Pulmonary artery endothelial cell (primary cell): ENCODE measurements around the gene GOLGA7B. TPM values are rescaled to one million over a fixed set of nuclear protein-coding genes. Genes with fewer than 3 reads are reported as not detected.

Source experiments
- DNase-seq: peaks from one replicate; pipeline ENCODE4 v3.0.0-alpha.2; 2011; ENCODE audit warnings: low read depth, low spot score
- total RNA-seq: library from RNA; depleted of rRNA; stranded (reverse); fragments of >200 nt; gene quantifications from 2 replicates; pipeline ENCODE4 v1.2.3, GENCODE V29; 2014

Gene GOLGA7B
- total RNA-seq, 1 donor from 2014 or later = under 0.01 TPM

DNA sequence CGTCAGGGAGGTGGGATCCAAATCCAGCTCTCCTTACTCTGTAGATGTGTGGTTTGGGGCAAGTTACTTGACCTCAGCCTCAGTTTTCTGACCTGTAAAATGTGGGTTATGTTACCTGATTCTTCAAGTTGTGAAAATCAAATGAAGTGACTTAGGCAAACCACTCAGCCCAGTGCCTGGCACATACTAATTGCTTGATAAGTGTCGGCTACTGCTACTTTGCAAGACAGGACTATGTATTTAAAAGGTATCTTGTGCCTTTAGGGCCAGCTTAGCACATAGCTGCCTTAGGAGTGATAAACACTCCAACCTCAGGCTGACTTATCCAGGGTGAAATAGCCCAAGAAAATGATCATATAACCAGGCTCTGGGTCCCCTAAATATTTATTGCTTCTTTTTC, 42.9 kb downstream of the GOLGA7B start:
- no peak for DNase-seq

DNA sequence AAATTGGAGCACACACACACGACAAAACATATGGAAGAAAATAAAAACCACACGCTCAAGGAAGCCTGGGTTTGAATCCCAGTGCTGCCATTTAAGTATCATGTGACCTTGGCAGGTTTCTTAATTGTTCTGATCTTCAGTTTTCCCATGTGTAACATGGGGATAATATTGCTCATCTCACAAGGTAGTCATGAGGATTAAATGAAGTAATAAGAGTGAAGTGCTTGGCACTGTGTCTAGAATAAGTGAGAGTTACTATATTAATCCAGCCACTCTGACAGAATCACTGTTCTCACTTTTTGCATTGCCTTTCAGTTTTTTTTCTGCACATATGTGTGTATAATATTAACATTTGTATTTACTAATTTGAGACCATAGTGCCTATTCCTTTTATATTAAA, 43.3 kb downstream of the GOLGA7B start:
- no peak for DNase-seq

DNA sequence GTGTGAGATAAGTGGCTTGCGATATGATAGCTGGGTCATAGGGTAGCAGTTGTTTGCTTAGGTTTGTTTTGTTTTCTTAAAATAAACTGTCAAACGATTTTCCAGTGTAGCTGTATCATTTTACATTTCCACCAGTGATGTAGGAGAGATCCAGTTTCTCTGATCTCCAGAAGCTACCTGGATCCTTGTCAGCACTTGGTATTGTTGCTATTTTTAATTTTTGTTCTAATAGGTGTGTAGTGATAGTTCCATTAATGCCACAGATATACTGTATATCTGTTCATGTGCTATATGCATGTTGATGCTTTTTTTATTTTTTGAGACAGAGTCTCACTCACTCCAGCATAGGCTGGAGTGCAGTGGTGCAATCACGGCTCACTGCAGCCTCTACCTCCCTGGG, 44.4 kb downstream of the GOLGA7B start:
- no peak for DNase-seq

DNA sequence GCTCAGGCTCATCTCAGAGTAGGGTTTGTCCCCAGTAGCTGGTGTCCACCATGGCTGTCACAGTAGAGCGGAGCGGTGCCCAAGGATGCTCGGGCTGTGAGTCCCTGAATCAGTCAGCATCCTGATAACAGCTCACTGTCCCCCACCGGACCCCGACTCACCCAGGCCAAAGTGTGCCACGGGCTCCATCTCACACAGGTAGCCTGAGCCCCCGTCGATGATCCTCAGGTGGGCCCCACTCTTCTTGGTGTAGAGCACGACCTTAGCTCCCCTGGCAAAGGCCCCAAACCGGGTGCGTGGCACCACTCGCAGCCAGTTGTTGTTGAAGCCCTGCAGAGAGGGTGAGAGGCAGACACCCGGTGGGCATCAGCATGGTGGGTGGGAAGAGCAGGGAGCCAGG, 45.4 kb downstream of the GOLGA7B start:
- DNase-seq = no peak

DNA sequence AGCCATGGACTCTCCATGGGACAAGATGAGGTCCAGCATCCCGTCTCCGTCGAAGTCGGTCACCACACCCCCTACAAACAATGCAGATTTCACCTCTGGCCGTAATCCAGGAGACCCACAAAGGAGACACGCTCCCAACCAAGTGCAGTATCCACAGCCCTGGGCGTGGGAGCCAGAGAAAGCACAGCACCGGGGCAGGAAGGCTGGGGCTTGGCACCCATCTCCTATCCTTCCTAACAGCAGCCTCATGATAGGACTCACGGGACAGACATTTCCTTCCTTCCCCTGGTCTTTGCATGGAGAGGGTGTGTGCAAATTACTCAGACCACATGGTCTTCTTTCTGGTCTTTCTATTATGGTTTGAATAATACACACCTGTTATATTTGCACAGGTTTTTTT, 46.3 kb downstream of the GOLGA7B start:
- DNase-seq = peak; percentile 78

DNA sequence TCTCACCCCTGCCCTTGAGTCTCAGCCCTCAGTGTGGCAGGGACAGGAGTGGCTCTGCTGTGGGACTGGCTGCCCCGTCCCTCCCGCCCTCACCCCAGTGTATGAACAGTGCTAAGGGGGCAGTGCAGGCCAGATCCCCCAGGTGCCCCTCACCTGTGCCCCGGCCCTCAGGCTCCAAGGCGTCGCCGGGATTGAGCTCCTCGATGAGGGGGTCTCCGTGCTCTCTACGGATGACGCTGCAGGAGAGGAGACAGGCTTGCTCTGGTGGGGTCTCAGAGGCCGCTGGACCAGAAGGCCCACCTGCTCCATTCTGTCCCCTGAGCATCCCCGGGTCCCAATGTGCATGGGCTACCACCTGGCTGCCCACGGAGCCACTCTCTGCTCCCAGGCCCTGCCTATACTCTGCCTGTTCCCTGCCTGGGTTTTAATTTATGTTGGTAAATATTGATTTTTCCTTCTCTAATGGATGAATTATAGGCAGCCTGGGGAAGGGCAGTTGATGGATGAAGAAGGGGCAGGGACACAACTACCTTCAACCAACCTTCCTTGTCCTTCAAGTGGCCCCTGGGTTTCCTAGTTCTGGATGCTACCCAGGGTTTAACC, 47.2 kb downstream of the GOLGA7B start:
- no peak for DNase-seq

DNA sequence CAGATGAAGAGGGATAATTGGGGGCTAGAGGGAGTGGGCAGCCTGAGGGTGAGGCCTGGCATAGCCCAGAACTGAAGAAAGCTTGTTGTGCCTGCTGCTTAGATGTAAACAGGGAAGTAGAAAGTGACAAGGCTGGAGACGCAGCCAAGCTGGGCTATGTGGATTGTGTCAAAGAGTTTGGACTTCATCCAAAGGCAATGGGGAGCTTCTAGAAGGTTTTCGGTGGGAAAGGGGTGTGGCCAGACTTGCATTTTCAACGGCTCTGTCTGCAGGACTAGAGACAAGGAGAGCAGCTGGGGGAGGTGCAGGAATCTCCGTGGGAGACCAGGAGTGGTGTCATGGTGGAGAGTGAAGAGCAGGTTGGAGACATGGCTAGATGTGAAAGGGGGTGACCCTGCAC, 48.8 kb downstream of the GOLGA7B start:
- DNase-seq = no peak

DNA sequence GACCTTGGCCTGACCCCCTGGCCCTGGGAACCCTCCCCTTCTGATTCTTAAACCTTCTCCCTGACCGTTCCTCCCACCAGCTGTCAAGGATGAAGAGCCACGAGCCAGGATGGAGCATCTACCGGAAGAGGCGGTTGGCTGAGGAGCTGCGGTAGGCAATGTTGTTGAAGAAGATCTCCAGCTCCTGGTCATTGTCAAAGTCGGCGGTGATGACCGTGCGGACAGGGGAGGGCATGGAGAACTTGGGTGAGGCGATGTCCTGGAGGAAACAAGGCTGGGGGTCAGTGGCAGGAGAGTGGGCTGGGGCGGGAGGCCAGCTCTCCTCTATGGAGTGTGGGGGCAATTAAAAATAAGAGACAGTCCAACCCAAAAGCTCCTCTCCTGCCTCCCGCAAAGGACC, 51.7 kb downstream of the GOLGA7B start:
- no peak for DNase-seq

DNA sequence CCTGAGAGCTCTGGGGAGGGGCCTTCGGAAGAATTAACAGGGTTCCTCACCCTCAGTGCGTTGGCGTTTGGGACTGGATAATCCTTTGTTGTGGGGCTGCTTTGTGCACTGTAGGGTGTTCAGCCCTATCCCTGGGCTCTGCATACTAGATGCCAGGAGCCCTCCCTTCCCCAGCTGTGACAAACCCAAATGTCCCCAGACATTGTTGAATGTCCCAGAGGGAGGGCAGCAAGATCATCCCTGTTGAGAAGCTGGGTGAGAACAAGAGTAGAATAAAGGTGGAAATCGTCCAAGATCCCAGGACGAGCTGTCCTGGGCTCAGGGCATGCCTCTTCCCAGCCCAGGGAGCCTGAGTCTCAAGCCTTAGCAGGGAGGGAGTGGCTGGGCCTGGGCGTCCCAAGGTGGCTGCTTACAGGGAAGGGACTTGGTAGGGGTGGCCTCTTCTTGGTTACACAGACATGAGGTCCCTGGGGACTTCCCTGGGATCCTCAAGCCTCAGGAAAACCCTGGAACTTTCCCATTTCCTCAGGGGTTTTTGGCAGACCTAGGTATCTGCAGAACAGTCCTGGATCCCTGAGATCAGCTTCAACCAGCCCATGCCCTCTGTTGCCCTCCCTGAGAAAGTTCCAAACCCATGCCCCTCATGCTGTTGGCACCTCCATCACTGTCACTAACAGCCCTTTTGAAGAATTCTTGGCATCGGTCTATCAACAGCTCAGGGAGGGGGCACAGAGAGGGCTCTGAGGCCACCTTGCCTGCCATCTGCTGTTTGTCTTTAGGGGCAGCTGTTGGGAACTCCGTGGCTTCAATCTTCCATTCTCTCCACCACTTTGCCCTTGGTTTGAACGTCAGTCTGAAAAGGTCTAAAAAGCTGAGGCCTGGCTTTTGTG, 53.7 kb downstream of the GOLGA7B start:
- no peak for DNase-seq

DNA sequence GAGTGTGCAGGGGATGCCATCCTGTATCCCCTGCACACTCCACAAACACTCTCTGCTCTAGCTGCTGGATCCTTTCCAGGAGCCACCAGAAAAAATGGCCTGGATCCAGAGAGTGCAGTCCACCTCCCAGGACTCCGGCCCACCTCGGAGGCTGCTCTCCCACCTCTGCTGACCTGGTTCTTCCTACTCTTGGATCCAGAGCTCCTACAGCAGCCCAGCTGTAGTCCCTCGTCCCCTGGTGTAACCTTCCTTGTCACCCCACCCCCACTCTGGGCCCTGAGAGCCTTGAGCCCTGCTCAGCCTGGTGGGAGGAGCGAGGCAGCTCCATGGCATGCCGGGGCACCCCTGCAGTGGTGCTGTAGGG, 54.4 kb downstream of the GOLGA7B start:
- no peak for DNase-seq

DNA sequence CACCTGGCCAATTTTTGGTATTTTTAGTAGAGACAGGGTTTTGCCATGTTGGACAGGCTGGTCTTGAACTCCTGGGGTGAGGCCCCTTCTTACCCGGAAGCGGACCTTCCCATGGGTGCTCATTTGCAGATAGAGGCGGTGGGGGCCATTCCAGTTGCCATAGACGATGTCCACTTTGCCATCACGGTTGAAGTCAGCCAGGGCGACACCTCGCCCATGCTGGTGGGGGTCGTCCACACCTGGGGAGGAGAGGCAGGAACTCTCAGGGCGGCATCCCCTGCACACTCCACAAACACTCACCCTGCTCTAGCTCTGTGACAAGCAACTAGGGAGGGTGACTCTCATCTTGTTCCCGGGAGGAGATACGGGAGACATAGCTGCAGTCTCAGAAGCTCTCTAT, 54.9 kb downstream of the GOLGA7B start:
- DNase-seq = no peak

DNA sequence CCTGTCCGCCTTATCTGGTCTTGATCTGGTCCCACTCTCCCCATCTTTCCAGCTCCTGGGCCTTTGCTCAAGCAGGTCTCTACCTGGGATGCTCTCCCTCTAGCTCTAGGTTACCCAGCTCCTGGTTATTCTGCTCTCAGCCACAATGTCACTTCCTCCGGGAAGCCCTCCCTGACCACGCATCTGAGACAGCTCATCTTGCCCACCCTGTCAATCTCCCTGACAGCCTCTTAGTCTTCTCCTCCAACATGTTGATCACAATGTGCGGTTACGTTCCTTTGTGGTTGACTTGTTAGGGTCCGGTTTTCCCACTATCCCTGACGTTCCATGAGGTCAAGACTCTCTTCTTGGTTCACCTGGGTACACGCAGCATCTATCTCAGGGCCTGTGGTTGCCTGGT, 55.6 kb downstream of the GOLGA7B start:
- no peak for DNase-seq

DNA sequence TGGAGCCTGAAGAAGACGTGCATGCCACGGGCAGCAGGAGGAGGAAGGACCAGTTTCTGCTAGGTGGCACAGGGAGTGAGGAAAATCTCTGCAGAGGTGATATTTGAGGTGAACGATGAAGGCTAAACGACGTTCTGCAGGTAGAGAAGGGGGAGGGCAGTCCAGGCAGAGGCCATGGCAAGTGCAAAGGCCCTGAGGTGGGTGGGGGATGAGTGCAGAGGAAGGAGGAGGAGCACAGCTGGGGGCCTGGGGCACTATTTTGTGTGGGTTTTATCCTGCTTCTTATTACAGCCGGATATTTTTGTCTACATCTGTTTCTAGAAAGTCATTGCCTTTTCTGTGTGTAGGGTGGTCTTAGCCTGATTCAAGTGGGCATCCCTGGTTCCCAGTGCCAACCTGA, 57.6 kb downstream of the GOLGA7B start:
- DNase-seq = no peak

DNA sequence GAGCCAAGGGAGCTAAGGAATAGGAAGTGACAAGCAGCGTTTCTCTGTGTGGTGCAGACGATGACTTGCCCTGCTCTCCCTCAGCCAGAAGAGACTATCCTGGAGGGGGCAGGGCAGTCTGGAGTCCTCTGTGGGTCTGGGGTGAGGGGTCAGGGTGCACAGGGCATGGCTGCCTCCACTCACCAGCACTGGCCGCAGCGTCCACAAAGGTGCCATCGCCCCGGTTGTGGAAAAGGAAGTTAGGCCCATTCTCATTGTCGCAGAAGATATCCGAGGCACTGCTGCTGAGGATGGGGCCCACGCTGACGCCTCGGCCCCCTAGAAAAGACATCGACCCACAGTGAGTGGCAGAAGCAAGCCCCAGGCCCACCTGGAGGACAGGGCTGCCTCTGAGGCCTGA, 58.2 kb downstream of the GOLGA7B start:
- DNase-seq = no peak

DNA sequence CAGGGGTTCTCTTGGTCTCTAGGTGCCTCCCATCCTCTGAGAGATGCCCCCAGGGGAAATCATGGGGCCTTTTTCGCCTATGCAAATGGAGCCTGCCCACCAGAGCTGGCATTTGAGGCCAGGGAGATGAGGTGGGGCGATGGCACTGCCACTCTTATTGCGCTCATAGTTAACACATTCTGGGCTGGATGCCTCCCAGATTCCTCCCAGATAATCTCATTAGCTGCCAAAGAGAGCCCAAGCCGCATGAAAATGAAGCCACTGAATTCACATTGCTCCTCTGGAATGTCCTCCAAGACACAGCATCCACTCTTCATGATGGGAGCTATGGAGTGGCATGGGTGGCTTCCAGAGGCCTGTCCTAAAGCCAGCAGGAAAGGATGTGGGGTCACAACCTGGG, 61.0 kb downstream of the GOLGA7B start:
- no peak for DNase-seq

DNA sequence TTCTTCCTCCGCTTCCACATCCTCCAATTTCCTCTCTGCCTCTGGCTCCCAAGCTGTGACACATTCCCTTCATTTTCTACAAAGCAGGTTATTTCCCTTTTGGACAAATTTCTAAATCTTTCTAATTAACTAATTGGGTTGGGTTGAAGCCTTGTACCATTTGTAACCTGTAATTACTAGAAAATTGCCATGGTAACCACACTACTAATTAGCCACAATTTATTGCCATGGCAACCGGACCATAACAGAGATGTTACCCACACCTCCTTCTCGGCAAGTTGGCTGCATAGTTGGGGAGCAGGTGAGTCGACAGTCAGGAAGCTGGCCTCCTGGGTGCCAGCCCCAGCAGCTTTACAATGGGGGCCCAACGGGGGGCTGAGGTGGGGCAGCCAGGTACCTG, 61.6 kb downstream of the GOLGA7B start:
- no peak for DNase-seq

DNA sequence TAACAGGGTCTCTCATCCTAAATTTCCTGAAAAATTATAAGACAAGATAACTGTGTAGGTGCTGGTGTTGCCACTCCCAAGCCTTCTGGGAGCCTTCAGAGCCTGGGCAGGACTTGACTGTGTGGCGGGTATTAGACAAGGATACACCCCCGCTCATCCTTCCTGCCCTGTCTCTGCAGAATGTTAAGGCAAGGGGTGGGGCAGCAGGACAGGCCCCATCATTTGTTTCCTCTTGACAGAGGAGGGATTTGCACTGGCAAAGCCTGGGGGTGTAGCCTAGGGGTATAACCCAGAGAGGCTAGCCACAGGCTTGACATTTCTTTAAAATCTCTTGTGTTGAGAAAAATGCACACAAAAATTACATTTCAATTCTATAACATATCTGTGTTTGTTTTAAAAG, 63.5 kb downstream of the GOLGA7B start:
- DNase-seq = no peak

DNA sequence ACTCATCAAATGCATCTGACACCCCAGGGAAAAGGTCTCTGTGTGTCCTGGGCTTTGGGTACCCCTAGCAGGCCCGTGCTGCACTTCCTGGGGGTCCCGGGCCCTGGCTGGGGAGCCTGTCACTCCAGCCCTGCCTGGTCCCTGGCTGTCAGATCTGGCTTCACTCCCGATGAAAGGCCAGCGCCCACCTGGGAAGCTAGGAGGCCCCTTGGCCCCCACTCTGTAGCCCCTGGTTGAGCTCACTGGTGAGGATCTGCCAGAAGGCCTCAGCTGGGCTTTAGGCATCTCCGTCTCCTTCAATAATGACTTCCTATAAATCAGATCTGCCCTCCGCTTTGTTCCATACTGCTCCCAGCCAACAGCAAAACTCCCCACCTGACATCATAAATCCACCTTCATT, 64.0 kb downstream of the GOLGA7B start:
- DNase-seq = no peak

DNA sequence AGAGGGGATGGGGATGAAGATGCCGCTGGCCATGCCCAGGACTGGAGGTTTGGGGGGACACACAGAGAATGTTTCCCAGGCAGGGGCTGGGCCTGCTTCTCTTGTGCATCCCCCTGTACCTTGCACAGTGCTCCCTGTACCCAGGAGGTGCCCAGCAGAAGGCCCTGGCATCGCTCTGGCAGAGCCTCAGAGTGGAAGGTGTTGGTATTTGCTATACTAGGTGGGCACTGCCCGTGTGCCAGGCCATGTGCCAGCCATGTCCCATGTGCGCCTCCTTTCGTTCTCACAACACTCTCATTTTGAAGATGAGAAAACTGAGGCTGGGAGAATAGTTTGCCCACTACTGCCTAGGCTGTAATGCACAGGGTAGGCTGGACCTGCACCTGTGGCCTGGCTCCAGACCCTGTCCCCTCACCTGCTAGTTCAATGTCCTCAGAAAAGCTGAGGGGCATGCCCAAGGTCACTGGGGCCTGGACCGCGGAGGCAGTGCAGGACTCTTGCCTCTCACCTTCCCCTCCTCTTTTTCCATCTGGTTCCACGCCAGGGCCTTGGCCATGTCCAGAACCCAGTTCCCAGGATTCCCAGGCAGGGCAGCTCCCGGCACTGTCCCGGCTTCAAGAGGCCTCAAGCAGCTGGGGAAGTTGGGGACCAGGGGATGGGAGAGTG, 64.7 kb downstream of the GOLGA7B start:
- DNase-seq = no peak

DNA sequence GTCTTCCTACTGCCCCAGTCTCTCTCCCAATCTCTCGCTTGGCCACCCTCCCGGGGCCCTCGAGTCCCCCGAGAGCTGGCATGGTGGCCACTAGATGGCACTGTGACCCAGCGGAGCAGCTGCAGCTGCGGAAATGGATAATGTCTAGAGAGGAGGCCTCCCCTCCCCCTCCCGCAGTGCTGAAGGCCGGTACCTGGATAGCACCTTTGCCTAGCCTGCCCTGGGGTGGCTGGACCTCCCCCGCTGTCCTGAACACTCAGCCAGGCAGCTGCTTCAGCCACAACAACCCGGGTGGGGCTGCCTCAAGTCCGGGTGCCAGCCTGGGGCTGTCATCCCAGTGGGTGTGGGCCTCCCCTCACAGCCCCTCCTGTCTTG, 65.2 kb downstream of the GOLGA7B start:
- DNase-seq = no peak

DNA sequence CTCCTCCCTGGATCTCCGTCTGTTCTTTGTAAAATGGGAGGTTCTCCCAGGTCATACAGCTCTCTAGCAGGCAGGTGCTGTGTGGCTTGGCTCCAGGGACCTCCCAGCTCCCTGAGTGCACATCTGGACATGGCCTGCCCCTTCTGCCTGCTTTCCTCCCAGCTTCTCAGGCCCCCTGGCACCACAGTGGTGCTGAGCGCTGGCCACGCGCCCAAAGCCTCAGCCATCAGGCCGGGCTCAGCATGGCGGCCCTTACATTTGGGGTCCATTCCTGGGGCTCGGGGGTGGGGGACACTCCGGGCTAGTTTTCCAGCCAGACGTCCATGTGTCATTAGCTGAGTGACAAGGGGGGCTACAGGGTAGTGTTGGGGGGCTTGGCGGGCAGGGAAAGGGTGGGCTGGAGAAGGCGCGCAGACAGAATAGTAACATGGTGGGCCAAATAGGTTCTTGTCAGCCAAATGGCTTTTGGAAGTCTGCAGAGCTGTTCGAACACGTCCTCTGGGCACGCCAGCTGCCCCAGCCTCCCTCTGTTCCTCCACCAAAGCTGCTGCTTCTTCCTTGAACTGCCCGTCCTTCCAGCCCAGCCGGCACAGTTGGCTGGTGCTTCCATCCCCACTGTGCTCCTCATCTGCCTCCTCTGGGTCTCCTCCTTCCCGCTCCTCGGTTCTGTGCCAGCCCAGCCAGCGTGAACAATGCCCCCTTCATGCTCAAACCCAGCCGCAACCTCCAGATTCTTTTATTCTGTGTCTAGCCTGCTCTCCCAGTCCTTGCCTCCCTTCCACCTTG, 65.9 kb downstream of the GOLGA7B start:
- no peak for DNase-seq

DNA sequence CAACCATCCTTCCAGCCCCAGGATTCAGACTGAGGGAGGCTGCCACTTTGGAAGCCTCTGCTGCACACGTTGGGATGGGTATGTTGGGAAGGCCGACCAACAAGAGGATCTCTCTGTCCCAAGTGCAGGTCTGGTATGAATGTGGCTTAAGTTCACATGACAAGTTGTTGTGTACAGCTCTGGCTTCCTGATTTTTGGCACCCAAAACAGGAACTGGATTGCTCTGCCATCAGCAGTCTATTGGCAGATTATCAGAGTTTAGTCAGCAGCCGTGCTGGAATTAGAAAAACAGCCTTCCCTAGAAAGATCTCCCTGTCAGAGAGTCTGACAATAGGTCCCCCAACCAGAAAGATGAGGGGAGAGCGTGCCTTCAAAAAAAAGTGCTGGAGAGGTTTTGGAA, 66.9 kb downstream of the GOLGA7B start:
- DNase-seq = no peak
